Measurements from ENCODE around the gene REPS1. TPM values are rescaled to one million over a fixed set of nuclear protein-coding genes. Genes with fewer than 3 reads are reported as not detected.

REPS1 gene
- total RNA-seq, 2 experiments from 2014 or later = 40.0 to 53.9 TPM

- peak overlapping the region; percentile 46 for H3K27ac ChIP-seq (ENCODE audit: low read depth, low read length, poor library complexity, severe bottlenecking)
- peaks cover 29% of the 10 kb centered on the region for H3K4me1 ChIP-seq (ENCODE audit: insufficient read depth, low read length, poor library complexity, severe bottlenecking)
- H3K79me2 ChIP-seq (ENCODE audit: insufficient read depth, low read depth, low read length) = no peaks in the 10 kb centered on the region
- ChIA-PET POLR2A (interaction anchor here (0.6 to 2.9 kb wide), 13 partner anchors 9 to 700 kb away, joined by 3 to 17 read pairs (median 3); partner anchors contain the start of gene ABRACL), CTCF (ENCODE audit: unreplicated experiment) (interaction anchor here (0.5 to 1.2 kb wide), 3 partner anchors 13 to 27 kb away, joined by 3 read pairs; no protein-coding TSS in a partner anchor)
- H4K20me1 ChIP-seq (ENCODE audit: insufficient read depth, low read length) = no peaks in the 10 kb centered on the region
- intact Hi-C loops (cut with micrococcal nuclease; ENCODE audit: unreplicated experiment) = loop anchor here (1.0 to 5.0 kb wide), 2 partner anchors 14 to 256 kb away; no protein-coding TSS in a partner anchor
- peak overlapping the region; percentile 96 for H2AFZ ChIP-seq (ENCODE audit: low read length)
- H3K4me3 ChIP-seq (ENCODE audit: low read depth, low read length, poor library complexity, severe bottlenecking) = peak overlapping the region; percentile 55
- no peaks in the 10 kb centered on the region for H3K9me3 ChIP-seq (ENCODE audit: low read length)
- TF ChIP-seq, protein P1, sequence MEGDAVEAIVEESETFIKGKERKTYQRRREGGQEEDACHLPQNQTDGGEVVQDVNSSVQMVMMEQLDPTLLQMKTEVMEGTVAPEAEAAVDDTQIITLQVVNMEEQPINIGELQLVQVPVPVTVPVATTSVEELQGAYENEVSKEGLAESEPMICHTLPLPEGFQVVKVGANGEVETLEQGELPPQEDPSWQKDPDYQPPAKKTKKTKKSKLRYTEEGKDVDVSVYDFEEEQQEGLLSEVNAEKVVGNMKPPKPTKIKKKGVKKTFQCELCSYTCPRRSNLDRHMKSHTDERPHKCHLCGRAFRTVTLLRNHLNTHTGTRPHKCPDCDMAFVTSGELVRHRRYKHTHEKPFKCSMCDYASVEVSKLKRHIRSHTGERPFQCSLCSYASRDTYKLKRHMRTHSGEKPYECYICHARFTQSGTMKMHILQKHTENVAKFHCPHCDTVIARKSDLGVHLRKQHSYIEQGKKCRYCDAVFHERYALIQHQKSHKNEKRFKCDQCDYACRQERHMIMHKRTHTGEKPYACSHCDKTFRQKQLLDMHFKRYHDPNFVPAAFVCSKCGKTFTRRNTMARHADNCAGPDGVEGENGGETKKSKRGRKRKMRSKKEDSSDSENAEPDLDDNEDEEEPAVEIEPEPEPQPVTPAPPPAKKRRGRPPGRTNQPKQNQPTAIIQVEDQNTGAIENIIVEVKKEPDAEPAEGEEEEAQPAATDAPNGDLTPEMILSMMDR (conservative IDR thresholded peaks at IDR 0.05; ENCODE audit: low read length) = no peak; the same call in 1 of the 2 replicates
- H3K4me2 ChIP-seq (ENCODE audit: low read length) = peak overlapping the region; percentile 79
- no TSS peak for BruUV-seq (replicated peaks)
- no peaks in the 10 kb centered on the region for H3K9me2 ChIP-seq (ENCODE audit: insufficient read depth, low read length)
- H3K36me3 ChIP-seq (ENCODE audit: insufficient read depth, low read length) = no peaks in the 10 kb centered on the region
- DNase-seq (ENCODE audit: low spot score) = peak; percentile 88
These were observed 28.5 kb upstream of the REPS1 start for GRCh38 chr6:139016337-139017213.

DNA sequence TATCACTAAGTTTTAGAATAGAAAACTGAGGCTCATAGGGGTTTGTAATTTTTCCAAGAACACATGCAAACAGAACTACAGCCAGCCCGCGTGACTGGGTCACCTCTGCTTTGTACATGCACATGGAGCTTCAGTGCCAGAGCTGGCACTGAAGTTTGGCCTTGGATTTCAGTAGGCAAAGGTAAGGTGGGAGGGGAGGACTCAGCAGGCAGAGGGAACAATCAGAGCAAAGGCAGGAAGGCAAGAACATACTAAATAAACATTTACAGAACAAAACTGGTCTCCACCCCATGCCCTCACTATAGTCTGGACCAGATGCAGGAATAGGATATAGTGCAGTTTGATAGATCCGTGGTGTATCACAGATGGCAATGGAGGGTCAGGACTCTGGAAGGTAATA is 26.9 kb upstream of the REPS1 start:
- no TSS peak for BruUV-seq (replicated peaks)
- DNase-seq (ENCODE audit: low spot score) = no peak
- Histone ChIP-seq H3K9me2 (ENCODE audit: insufficient read depth, low read length) (no peaks in the 10 kb centered on the region), H4K20me1 (ENCODE audit: insufficient read depth, low read length) (no peaks in the 10 kb centered on the region), H3K4me3 (ENCODE audit: low read depth, low read length, poor library complexity, severe bottlenecking) (no peak overlapping the region), H3K4me2 (ENCODE audit: low read length) (no peak overlapping the region), H3K27ac (ENCODE audit: low read depth, low read length, poor library complexity, severe bottlenecking) (no peak overlapping the region), H3K79me2 (ENCODE audit: insufficient read depth, low read depth, low read length) (no peaks in the 10 kb centered on the region), H3K36me3 (ENCODE audit: insufficient read depth, low read length) (no peaks in the 10 kb centered on the region), H3K9me3 (ENCODE audit: low read length) (no peaks in the 10 kb centered on the region), H3K4me1 (ENCODE audit: insufficient read depth, low read length, poor library complexity, severe bottlenecking) (peaks cover 29% of the 10 kb centered on the region), H2AFZ (ENCODE audit: low read length) (no peak overlapping the region)
- ChIA-PET POLR2A (interaction anchor here (0.6 to 2.9 kb wide), 3 partner anchors 11 to 62 kb away, joined by 3 to 10 read pairs (median 4); no protein-coding TSS in a partner anchor), CTCF (ENCODE audit: unreplicated experiment) (no interaction called here)
- intact Hi-C loops (cut with micrococcal nuclease; ENCODE audit: unreplicated experiment) = loop anchor here (5.0 kb wide), 1 partner anchor 257 kb away; no protein-coding TSS in a partner anchor
- no peak for TF ChIP-seq EZH2phosphoT487 (IDR thresholded peaks at IDR 0.05; ENCODE audit: borderline replicate concordance, low read depth, low read length)
- TF ChIP-seq, protein P1 (conservative IDR thresholded peaks at IDR 0.05; ENCODE audit: low read length) = no peak

Data from OCI-LY7 (cell line).